HAP-1 (cell line): ENCODE measurements around the gene OR11A1.

Source experiments
- DNase-seq, 2 experiments: peaks; one replicate each; pipeline ENCODE4 v3.0.0-alpha.2; 2016 to 2020; ENCODE audit warnings: low spot score in 2 of 2
- H3K27me3 ChIP-seq: fragments of 250-450 bp; sonication (Bioruptor Pico); 2 replicates; pipeline ENCODE4 v1.5.1; 2020; ENCODE audit warnings: low read depth, mild to moderate bottlenecking, moderate library complexity
- H3K36me3 ChIP-seq: fragments of 250-450 bp; sonication (Bioruptor Pico); replicated peaks from 2 replicates; pipeline ENCODE4 v1.5.1; 2020; ENCODE audit warnings: mild to moderate bottlenecking
- H3K4me1 ChIP-seq: fragments of 250-450 bp; sonication (Bioruptor Pico); 2 replicates; pipeline ENCODE4 v1.5.1; 2020; ENCODE audit warnings: mild to moderate bottlenecking
- H3K4me3 ChIP-seq: fragments of 250-450 bp; sonication (Bioruptor Pico); 2 replicates; pipeline ENCODE4 v1.5.1; 2020; ENCODE audit warnings: mild to moderate bottlenecking, moderate library complexity
- H3K9me3 ChIP-seq: fragments of 250-450 bp; sonication (Bioruptor Pico); 2 replicates; pipeline ENCODE4 v1.5.1; 2020; ENCODE audit warnings: mild to moderate bottlenecking, moderate library complexity
- in situ Hi-C: fragments of 300-500 bp; cut with MboI; formaldehyde crosslinking; loops from 3 replicates; pipeline ENCODE4 v1.14.3; 2020; ENCODE audit warnings: low sequenced_read_pairs, inconsistent platforms, mixed read lengths

Gene OR11A1

DNA sequence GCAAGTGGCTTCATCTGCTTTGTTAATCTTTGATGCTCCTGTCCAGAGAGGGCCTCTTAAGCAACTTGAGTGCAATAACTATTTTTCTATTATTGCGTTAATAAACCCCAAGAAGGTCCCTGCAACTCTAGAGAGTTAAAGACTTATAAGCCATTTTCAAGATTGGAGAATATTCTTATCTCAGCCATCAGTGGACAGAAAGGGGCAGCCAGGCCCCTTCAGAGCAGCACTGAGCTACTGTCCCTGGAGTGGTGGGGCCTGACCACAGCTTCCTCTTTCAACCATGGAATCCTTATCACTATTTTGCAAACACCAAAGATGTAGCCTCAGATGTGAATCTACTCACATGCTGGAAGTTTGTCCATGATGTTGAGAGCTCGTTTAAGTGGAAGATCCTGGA is 33.7 kb upstream of the OR11A1 start:
- Histone ChIP-seq H3K9me3 (no peaks in the 10 kb centered on the region), H3K4me3 (no peak overlapping the region), H3K36me3 (no peaks in the 10 kb centered on the region), H3K4me1 (no peaks in the 10 kb centered on the region), H3K27me3 (no peaks in the 10 kb centered on the region)
- in situ Hi-C loops: no loop called here
- no peak for DNase-seq

DNA sequence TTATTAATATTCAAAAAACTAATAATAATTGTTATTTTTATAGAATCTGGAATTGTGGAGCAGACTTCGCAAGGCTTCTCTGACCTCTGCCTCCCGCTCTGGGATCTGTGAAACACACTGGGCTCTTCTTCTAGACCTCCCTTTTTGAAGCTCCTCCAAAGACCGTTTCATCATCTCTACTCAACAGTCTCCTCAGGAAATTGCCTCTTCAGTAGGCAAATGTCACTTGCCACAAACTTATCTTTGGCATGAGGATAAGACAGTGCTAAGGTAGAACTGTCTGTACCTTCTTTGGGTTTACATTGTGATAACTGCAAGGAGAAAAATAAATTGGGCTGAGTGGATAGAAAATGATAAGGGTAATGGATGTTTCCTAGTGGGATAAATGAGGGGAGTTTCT is 33.2 kb upstream of the OR11A1 start:
- Histone ChIP-seq H3K9me3 (no peaks in the 10 kb centered on the region), H3K4me3 (no peak overlapping the region), H3K36me3 (no peaks in the 10 kb centered on the region), H3K27me3 (no peaks in the 10 kb centered on the region), H3K4me1 (no peaks in the 10 kb centered on the region)
- no peak for DNase-seq
- in situ Hi-C loops: no loop called here

DNA sequence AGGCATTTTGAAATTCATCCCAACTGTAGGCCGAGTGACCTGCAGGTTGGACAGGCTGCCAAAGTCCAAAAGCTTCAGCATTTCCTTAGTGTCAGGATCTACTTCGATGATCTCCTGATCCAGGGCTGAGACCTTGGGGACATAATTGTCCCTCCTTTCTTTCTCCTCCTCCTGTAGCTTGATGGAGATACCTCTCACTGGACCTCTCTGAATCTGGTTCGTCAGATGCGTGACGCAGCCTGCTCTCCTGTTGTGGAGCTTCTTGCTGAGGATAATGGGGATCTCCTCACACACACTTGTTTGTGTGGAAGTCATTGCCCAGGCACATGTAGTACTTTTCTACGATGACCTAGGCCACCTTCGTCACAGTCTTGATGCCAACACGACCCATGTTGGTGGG is 32.4 kb upstream of the OR11A1 start:
- H3K4me1 ChIP-seq: no peaks in the 10 kb centered on the region
- in situ Hi-C loops: no loop called here

DNA sequence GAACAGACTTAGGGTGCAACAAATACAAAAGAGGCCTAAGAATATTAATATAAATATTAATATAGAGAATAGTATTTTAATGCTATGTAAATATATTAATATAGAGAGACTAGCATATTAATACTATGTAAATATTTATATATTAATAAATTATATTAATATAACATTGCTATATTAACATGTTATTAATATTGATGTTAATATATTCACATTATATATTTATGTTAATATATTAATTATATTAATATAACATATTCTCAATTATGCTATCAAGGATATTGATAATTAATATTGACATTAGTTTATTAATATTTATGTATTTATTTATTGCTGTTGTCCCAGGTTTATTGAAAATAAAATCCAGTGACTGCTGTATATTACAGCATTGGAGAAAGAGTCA is 32.0 kb upstream of the OR11A1 start:
- Histone ChIP-seq H3K4me1 (no peaks in the 10 kb centered on the region), H3K4me3 (no peak overlapping the region)
- in situ Hi-C loops: no loop called here

More for the DNA sequence above, 32.4 kb upstream of the OR11A1 start:
- no peaks in the 10 kb centered on the region for H3K9me3 ChIP-seq
- no peak overlapping the region for H3K4me3 ChIP-seq
- H3K27me3 ChIP-seq: no peaks in the 10 kb centered on the region
- no peaks in the 10 kb centered on the region for H3K36me3 ChIP-seq
- no peak for DNase-seq

DNA sequence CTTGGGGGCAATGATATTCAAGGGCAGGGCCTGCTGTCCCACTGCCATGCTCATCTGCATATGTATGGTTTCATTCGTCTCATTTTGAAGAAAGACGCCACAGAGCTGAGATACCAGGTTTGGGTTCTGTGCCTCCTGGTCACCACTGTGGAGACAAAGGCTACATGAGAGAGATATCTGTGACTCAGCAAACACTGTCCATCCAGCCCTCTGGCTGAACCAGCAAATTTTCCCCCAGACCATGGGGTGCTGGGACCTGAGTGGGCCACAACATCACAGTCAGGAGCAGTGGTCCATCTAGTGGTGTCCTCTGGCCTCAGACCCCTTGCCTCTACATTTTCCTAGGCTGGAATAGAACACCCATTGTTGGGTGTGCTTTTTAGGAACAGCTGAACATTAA is 30.8 kb upstream of the OR11A1 start, which contains the start of gene MAS1L:
Gene MAS1L (minus strand): TSS at position 297 of the 400 bp plus-strand sequence. CDS start 54 bp downstream, at position 243.
- Histone ChIP-seq H3K4me3 (no peak within 1 kb of the TSS), H3K4me1 (no peaks in the 10 kb centered on the region), H3K27me3 (no peaks in the 10 kb centered on the region), H3K36me3 (no peaks in the 10 kb centered on the region), H3K9me3 (no peaks in the 10 kb centered on the region)
- in situ Hi-C loops: no loop called here
- DNase-seq: no peak

More for the DNA sequence above, 32.0 kb upstream of the OR11A1 start:
- DNase-seq: no peak
- H3K27me3 ChIP-seq: no peaks in the 10 kb centered on the region
- H3K36me3 ChIP-seq: no peaks in the 10 kb centered on the region
- H3K9me3 ChIP-seq: no peaks in the 10 kb centered on the region

DNA sequence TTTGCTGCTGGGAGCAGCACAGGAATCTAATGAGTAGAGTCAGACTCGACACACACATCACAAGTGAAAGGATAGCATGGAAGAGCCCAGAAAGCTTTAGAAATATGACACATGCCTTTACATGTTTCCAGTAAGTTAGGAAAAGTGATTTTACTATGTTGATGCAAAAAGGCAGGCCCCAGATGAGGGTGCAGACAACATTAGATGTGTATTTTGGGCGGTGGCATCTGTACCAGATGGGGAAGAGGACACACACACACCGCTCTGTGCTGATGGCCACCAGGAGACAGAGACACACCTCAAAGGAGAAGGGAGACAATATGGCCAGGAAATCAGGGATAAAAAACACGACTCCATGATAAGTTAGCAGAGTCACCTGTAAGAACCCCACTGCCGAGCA is 30.3 kb upstream of the OR11A1 start:
- H3K9me3 ChIP-seq: no peaks in the 10 kb centered on the region
- no peaks in the 10 kb centered on the region for H3K4me1 ChIP-seq
- in situ Hi-C loops: no loop called here
- no peak for DNase-seq
- no peaks in the 10 kb centered on the region for H3K27me3 ChIP-seq
- H3K4me3 ChIP-seq: no peak overlapping the region
- H3K36me3 ChIP-seq: no peaks in the 10 kb centered on the region

DNA sequence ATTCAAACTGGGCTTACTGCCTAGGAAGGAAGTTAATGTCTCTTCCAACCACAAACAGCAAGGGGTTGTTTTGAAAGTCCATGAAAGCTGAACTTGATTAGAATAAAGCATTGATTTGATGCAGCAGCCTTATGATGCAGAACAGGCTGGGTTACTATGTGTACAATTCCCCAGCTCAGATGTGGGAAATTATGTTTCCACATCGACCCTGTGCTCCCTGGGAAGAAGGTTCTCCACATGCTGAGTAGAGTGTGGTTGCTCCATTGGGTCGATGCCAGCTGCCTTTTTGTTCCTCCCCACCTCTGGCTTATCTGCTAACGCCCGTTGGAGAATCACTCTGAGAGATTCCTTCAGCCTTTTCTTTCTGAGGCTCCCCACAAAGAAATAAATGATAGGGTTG is 29.7 kb upstream of the OR11A1 start:
- DNase-seq: no peak
- no peak overlapping the region for H3K4me3 ChIP-seq
- no peaks in the 10 kb centered on the region for H3K9me3 ChIP-seq
- H3K36me3 ChIP-seq: no peaks in the 10 kb centered on the region
- in situ Hi-C loops: no loop called here
- no peaks in the 10 kb centered on the region for H3K27me3 ChIP-seq
- no peaks in the 10 kb centered on the region for H3K4me1 ChIP-seq

DNA sequence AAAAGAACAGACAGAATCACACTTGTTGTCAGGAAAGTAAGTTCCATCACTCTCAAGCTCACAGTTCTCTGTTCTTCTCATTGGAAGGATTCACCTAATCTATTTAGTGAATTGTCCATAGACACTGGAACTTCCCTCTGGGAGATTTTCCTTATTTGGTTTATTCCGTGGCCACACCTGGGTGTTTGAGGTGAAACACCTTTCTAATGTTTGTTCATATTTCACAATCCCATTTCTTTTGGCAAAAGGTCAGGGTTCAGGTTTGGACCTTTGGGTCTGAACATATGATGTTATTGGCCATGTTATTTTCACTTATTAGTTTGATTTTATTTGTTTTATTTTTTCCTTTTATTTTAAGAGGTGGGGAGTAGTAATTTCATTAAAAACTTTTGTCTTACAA is 26.9 kb upstream of the OR11A1 start:
- Histone ChIP-seq H3K36me3 (no peaks in the 10 kb centered on the region), H3K27me3 (no peaks in the 10 kb centered on the region), H3K9me3 (no peaks in the 10 kb centered on the region; the same call in 1 of the 2 replicates), H3K4me1 (no peaks in the 10 kb centered on the region), H3K4me3 (no peak overlapping the region)
- in situ Hi-C loops: no loop called here
- DNase-seq: no peak

DNA sequence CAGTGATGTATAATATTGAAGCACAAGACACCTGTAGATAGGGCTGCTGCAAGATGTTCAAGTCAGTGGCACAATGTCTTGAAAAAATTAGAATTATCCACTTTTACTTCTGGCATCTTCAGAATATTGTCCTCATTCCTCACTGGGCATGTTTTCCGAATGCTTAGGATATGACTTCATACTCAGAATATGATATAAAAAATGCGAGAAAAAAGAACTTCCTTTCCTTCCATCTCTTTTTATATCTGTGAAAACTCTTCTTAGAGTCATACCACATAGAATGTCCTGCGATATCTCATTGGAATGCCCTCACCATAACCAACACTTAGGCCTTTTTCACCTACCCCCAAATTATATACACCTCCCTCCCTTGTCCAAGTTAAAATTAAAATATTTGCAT is 26.3 kb upstream of the OR11A1 start:
- no peaks in the 10 kb centered on the region for H3K36me3 ChIP-seq
- H3K27me3 ChIP-seq: no peaks in the 10 kb centered on the region
- H3K4me1 ChIP-seq: no peaks in the 10 kb centered on the region
- H3K9me3 ChIP-seq: no peaks in the 10 kb centered on the region; the same call in 1 of the 2 replicates
- no peak overlapping the region for H3K4me3 ChIP-seq
- no peak for DNase-seq
- in situ Hi-C loops: no loop called here

DNA sequence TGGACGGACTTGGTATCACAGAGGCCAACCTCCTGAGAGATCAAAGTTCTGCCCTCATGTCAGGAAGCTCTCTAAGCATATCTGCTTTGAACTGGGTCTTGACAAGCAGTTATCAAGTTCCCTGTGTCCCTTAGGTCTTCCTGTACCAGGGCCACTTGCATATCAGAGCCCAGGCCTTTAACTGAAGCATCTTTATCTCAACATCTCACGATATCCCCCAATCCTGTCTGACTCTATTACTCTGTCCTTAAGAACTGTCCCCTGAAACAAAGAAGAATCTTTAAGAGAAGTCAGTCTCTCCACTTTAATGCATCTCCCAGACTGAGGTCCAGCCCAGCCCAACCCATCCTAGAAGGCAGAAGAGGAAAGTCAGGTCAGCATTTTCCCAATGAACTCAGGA is 22.7 kb upstream of the OR11A1 start:
- DNase-seq: no peak

DNA sequence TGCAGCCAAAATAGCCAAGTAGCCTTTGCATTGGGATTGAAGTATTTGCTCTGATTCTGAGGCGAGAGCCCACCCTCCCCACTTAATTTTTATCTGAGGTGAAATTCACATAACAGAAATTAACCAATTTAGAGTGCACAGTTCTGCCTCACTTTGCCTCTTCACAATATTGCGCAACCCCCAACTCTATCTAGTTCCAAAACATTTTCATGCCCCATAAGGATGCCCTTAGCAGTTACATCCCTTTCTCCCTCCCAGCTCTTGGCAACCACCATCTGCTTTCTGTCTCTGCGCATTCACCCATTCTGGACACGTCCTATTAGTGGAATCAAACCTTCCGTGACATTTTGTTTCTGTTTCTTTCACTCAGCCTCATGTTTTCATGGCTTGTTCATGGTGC is 21.9 kb upstream of the OR11A1 start:
- no peaks in the 10 kb centered on the region for H3K4me1 ChIP-seq
- in situ Hi-C loops: no loop called here
- H3K4me3 ChIP-seq: no peak overlapping the region
- no peaks in the 10 kb centered on the region for H3K36me3 ChIP-seq
- no peak for DNase-seq
- H3K27me3 ChIP-seq: no peaks in the 10 kb centered on the region
- H3K9me3 ChIP-seq: no peaks in the 10 kb centered on the region; the same call in 1 of the 2 replicates

More for the DNA sequence above, 22.7 kb upstream of the OR11A1 start:
- H3K4me1 ChIP-seq: no peaks in the 10 kb centered on the region
- no peaks in the 10 kb centered on the region for H3K36me3 ChIP-seq
- in situ Hi-C loops: no loop called here
- H3K9me3 ChIP-seq: no peaks in the 10 kb centered on the region; the same call in 1 of the 2 replicates
- H3K27me3 ChIP-seq: no peaks in the 10 kb centered on the region
- H3K4me3 ChIP-seq: no peak overlapping the region

DNA sequence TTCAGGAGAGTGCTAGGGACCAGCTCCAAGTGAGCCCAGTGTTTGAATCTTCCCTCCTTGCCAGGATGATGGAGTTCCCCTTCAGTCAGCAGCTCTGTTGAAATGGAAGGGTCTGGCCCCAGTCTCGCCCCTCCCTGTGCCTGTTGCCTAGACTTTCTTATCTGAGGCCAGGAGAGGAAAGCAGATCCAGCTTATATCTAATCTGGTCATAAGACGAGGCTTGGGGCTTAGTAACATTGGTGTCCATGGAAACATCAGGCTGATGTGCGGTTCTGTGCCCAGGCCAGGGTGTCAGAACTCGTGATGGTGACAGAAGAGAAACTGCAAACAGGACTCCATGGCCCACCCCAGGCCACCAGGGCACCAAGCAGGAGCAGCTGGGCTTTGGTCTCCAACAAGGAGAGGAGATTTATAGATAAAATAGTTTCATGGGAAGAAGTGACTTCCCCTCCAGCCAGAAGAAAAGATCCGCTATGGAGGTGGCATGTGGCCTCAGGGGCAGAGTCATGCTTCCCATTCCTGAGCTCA is 21.1 kb upstream of the OR11A1 start:
- no peaks in the 10 kb centered on the region for H3K36me3 ChIP-seq
- H3K27me3 ChIP-seq: no peaks in the 10 kb centered on the region
- in situ Hi-C loops: no loop called here
- no peak for DNase-seq
- no peaks in the 10 kb centered on the region for H3K4me1 ChIP-seq
- no peak overlapping the region for H3K4me3 ChIP-seq
- no peaks in the 10 kb centered on the region; the same call in 1 of the 2 replicates for H3K9me3 ChIP-seq

DNA sequence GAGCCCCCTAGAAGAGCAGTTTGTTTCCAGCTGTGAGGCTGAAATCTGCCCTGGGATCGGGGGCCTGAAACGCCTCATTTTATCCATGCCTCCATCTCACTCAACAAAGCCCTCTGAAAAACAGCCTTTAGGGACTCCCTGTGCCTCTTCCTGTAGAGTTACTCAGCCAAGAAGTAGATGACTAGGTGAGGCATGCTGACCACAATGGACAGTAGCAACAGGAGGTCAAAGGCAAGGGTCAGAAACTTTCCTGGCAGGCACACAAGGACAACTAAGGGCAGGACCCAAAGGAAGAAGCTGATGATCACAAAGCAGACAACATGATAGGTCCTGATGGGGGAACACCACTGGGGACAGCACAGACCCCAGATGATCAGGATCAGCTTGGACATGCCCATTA is 18.1 kb upstream of the OR11A1 start:
- in situ Hi-C loops: no loop called here

DNA sequence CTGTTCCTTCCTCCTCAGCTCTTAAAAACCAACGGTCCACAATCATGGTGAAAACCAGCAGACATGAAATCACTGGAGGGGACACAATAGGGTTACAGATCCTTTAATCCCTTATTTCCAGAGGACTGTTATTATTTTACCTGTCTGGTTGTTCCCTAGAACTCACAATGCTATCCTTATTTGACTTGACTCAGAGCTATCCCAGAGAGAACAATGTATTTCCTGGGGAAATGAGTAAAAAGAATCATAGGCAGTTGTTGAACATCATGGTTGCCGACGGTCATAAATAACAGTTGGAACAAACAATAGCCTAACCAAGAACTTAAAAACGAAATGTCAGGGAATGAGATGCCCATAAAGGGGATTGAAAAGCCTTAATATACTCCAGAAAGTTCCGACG is 9.4 kb upstream of the OR11A1 start:
- Histone ChIP-seq H3K9me3 (no peaks in the 10 kb centered on the region), H3K4me1 (no peaks in the 10 kb centered on the region), H3K27me3 (no peaks in the 10 kb centered on the region), H3K4me3 (no peak overlapping the region), H3K36me3 (no peaks in the 10 kb centered on the region)
- no peak for DNase-seq
- in situ Hi-C loops: no loop called here

More for the DNA sequence above, 18.1 kb upstream of the OR11A1 start:
- H3K9me3 ChIP-seq: no peaks in the 10 kb centered on the region; the same call in 1 of the 2 replicates
- H3K4me1 ChIP-seq: no peaks in the 10 kb centered on the region
- no peak for DNase-seq
- H3K27me3 ChIP-seq: no peaks in the 10 kb centered on the region
- H3K4me3 ChIP-seq: no peak overlapping the region
- H3K36me3 ChIP-seq: no peaks in the 10 kb centered on the region

DNA sequence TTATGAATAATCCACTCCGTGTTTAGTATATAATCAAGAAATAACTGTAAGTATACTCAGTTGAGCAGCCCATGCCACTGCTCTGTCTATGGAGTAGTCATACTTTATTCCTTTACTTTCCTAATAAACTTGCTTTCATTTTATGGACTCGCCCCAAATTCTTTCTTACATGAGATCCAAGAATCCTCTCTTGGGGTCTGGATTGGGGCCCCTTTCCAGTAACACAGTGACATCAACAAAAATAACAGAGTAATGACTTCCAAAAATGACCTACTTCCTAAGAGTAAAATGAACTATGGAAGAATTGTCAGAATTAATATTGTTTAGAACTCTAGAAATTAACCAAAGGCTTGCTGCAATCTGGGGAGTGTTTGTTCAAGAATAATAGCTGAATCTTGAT is 8.9 kb upstream of the OR11A1 start:
- in situ Hi-C loops: no loop called here
- no peak for DNase-seq
- no peaks in the 10 kb centered on the region for H3K36me3 ChIP-seq
- H3K9me3 ChIP-seq: no peaks in the 10 kb centered on the region
- no peaks in the 10 kb centered on the region for H3K4me1 ChIP-seq
- no peak overlapping the region for H3K4me3 ChIP-seq
- H3K27me3 ChIP-seq: no peaks in the 10 kb centered on the region
